ACHN (cell line): ENCODE measurements around the gene CACNA1D.

Experiments used
- DNase-seq: peaks from one replicate; pipeline ENCODE4 v3.0.0-alpha.2; 2015
- in situ Hi-C: cut with HindIII; loops from 2 replicates; pipeline ENCODE4 v1.10.0; 2017; ENCODE audit warnings: low sequenced_read_pairs, low pct_ligation_motif_present, low pct_unique_long_range_greater_than_20kb

The CACNA1D gene

GRCh38 chr3:53711387-53711786 lies 217.0 kb downstream of the CACNA1D start:
- DNase-seq, result no peak
- in situ Hi-C loops, result no loop called here

GRCh38 chr3:53712817-53713388 lies 218.5 kb downstream of the CACNA1D start:
- DNase-seq, result no peak
- in situ Hi-C loops, result no loop called here

GRCh38 chr3:53713626-53714025 lies 219.2 kb downstream of the CACNA1D start:
- DNase-seq, result no peak
- in situ Hi-C loops, result no loop called here

GRCh38 chr3:53715815-53716483 lies 221.5 kb downstream of the CACNA1D start:
- in situ Hi-C loops, result no loop called here
- no peak for DNase-seq

- in situ Hi-C loops, result no loop called here
- no peak for DNase-seq
Measured at GRCh38 chr3:53716998-53717397, 222.6 kb downstream of the CACNA1D start.

- in situ Hi-C loops, result no loop called here
- no peak for DNase-seq
Measured at GRCh38 chr3:53718462-53718861, 224.1 kb downstream of the CACNA1D start.

- DNase-seq, result no peak
- in situ Hi-C loops, result no loop called here
Measured at GRCh38 chr3:53719796-53720195, 225.4 kb downstream of the CACNA1D start.

- peak; percentile 56 for DNase-seq
- in situ Hi-C loops, result no loop called here
Measured at GRCh38 chr3:53721187-53722119, 227.0 kb downstream of the CACNA1D start.

GRCh38 chr3:53724566-53724965 lies 230.2 kb downstream of the CACNA1D start:
- in situ Hi-C loops, result no loop called here
- no peak for DNase-seq

GRCh38 chr3:53725387-53725995 lies 231.1 kb downstream of the CACNA1D start:
- in situ Hi-C loops, result no loop called here
- DNase-seq, result no peak

GRCh38 chr3:53726643-53727042 lies 232.2 kb downstream of the CACNA1D start:
- in situ Hi-C loops, result no loop called here
- no peak for DNase-seq

GRCh38 chr3:53728606-53729005 lies 234.2 kb downstream of the CACNA1D start:
- in situ Hi-C loops, result no loop called here
- DNase-seq, result no peak

- DNase-seq, result no peak
Measured at GRCh38 chr3:53729159-53729558, 234.7 kb downstream of the CACNA1D start.

GRCh38 chr3:53729618-53730017 lies 235.2 kb downstream of the CACNA1D start:
- peak; percentile 31 for DNase-seq
- in situ Hi-C loops, result no loop called here

More at GRCh38 chr3:53729159-53729558, 234.7 kb downstream of the CACNA1D start:
- in situ Hi-C loops, result no loop called here

GRCh38 chr3:53730576-53730975 lies 236.2 kb downstream of the CACNA1D start:
- in situ Hi-C loops, result no loop called here
- no peak for DNase-seq

GRCh38 chr3:53731934-53732624 lies 237.7 kb downstream of the CACNA1D start:
- in situ Hi-C loops, result no loop called here
- no peak for DNase-seq

- no peak for DNase-seq
- in situ Hi-C loops, result no loop called here
Measured at GRCh38 chr3:53733446-53733845, 239.0 kb downstream of the CACNA1D start.

- peak; percentile 2 for DNase-seq
- in situ Hi-C loops, result no loop called here
Measured at GRCh38 chr3:53739966-53740365, 245.6 kb downstream of the CACNA1D start.
